Natural killer cell (primary cell): ENCODE measurements around the gene DISC1. TPM values are rescaled to one million over a fixed set of nuclear protein-coding genes. Genes with fewer than 3 reads are reported as not detected.

Experiments
- ATAC-seq, 3 donors: fragments of 150-1000 bp in 2 of 3; fragments of 200-7000 bp in 1 of 3; cut with Tn5 transposase; 1 replicate in 1 of 3; 2 replicates in 2 of 3; pipeline ENCODE4 v1.10.0; 2021; ENCODE audit warnings: mild to moderate bottlenecking in 2 of 3, moderate library complexity in 2 of 3
- DNase-seq, 2 donors: peaks; one replicate each; pipeline versions ENCODE4 v3.0.0 to v3.0.0-alpha.2; 2013 to 2021; ENCODE audit warnings: mixed read lengths in 1 of 2
- H3K27ac ChIP-seq: one replicate; pipeline ENCODE4 v1.5.1; 2013; ENCODE audit warnings: mild to moderate bottlenecking, low read length
- H3K27me3 ChIP-seq: one replicate; pipeline ENCODE4 v1.6.1; 2013; ENCODE audit warnings: low read length; ENCODE audit not compliant: control insufficient read depth, insufficient read depth
- H3K36me3 ChIP-seq: one replicate; pipeline ENCODE4 v1.6.1; 2013; ENCODE audit warnings: low read length; ENCODE audit not compliant: control insufficient read depth, insufficient read depth
- H3K4me1 ChIP-seq: one replicate; pipeline ENCODE4 v1.6.1; 2013; ENCODE audit warnings: low read length; ENCODE audit not compliant: control insufficient read depth, insufficient read depth
- H3K4me3 ChIP-seq: one replicate; pipeline ENCODE4 v1.5.1; 2013; ENCODE audit warnings: low read length
- H3K9me3 ChIP-seq: one replicate; pipeline ENCODE4 v1.6.1; 2013; ENCODE audit warnings: low read length; ENCODE audit not compliant: control insufficient read depth, insufficient read depth
- H3K27ac Mint-ChIP-seq, 2 donors: one replicate each; pipeline ENCODE4 v1.8.0; 2022; ENCODE audit warnings: mild to moderate bottlenecking in 2 of 2, mixed read lengths in 2 of 2, moderate library complexity in 1 of 2
- H3K27me3 Mint-ChIP-seq, 2 donors: one replicate each; pipeline ENCODE4 v1.8.0; 2022; ENCODE audit warnings: low read depth in 2 of 2, mixed read lengths in 2 of 2
- H3K36me3 Mint-ChIP-seq: one replicate; pipeline ENCODE4 v1.8.0; 2022; ENCODE audit warnings: mixed read lengths
- H3K4me1 Mint-ChIP-seq, 2 donors: one replicate each; pipeline ENCODE4 v1.8.0; 2022; ENCODE audit warnings: mixed read lengths in 2 of 2
- H3K4me3 Mint-ChIP-seq: one replicate; pipeline ENCODE4 v1.8.0; 2022; ENCODE audit warnings: mild to moderate bottlenecking, moderate library complexity, mixed read lengths
- H3K9me3 Mint-ChIP-seq, 2 donors: one replicate each; pipeline ENCODE4 v1.8.0; 2022; ENCODE audit warnings: mixed read lengths in 2 of 2
- CTCF ChIP-seq: fragments of 200-600 bp; IDR thresholded peaks from one replicate; pipeline ENCODE4 v1.8.0; 2022; ENCODE audit warnings: antibody characterized with exemption
- WGBS: methylation state at CpG from one replicate; pipeline ENCODE4 v1.1.7; 2013; ENCODE audit warnings: missing lambda C conversion rate; ENCODE audit not compliant: insufficient coverage; 5-methylcytosine and 5-hydroxymethylcytosine counted together
- intact Hi-C: fragments of 100-400 bp; cut with micrococcal nuclease; formaldehyde crosslinking; loops from one replicate; pipeline ENCODE4 v1.14.2; 2022
- total RNA-seq, 4 donors: library from RNA; stranded (reverse); fragments of 120-200 nt in 1 of 4; gene quantifications; one replicate each; pipeline versions ENCODE4 v1.2.3 to v1.2.4, GENCODE V29; 2013 to 2022

DISC1 gene
- total RNA-seq, 3 donors from 2014 or later (not counting 1 experiment from before 2014, with no cell fraction given), result 5.9 to 10.7 (median 9.7) TPM

DNA sequence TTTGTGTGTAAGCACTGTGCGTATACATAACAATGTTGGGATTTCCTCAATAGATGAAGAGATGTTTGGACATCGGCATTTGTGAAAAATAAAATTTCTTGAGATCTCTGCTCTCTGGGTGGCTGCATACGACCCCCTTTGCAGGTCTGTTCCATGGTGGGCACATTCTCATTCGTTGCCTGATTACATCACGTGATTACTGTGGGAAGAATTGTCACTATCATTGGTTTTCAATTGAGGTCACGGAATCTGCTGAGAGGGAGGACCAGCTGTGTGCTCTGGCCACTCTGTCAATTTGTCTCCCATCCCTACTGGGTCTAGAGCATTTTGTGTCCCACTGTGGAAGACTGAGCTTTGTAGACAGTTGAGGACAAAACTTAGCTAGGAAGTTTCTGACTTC, 81.8 kb downstream of the DISC1 start:
- Histone ChIP-seq H3K27me3 (no peaks in the 10 kb centered on the region), H3K27ac (no peak overlapping the region), H3K36me3 (no peaks in the 10 kb centered on the region), H3K4me3 (no peak overlapping the region), H3K4me1 (no peaks in the 10 kb centered on the region), H3K9me3 (no peaks in the 10 kb centered on the region)
- H3K36me3 Mint-ChIP-seq, result no peaks in the 10 kb centered on the region
- no peak overlapping the region for H3K27ac Mint-ChIP-seq
- peaks cover 0 to 3% of the 10 kb centered on the region in 2 donors for H3K27me3 Mint-ChIP-seq
- 90% methylated on average over 6 of the region's 6 CpGs for WGBS
- H3K9me3 Mint-ChIP-seq, result peaks cover 2 to 6% of the 10 kb centered on the region in 2 donors
- intact Hi-C loops, result no loop called here
- no peaks in the 10 kb centered on the region for H3K4me1 Mint-ChIP-seq
- no peak for ATAC-seq
- no peak for DNase-seq
- no peak for TF ChIP-seq CTCF
- H3K4me3 Mint-ChIP-seq, result no peak overlapping the region

DNA sequence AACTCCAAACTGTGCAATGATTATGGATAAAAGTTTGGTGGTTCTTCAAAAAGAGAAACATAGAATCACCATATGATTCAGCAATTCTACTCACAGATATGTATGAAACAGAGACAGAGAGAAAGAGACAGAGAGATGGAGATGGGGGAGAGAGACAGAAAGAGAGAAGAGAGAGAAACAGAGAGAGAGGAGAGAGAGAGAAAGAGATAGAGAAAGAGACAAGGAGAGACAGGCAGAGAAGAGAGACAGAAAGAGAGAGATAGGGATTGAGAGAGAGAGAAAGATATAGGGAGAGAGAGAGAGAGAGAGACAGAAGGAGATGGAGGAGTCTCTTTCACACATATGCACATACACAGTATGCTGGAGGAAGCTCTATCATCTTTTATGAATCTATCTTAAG, 87.8 kb downstream of the DISC1 start:
- Mint-ChIP-seq H3K9me3 (peaks cover 2 to 6% of the 10 kb centered on the region in 2 donors), H3K27me3 (peaks cover 0 to 3% of the 10 kb centered on the region in 2 donors), H3K36me3 (no peaks in the 10 kb centered on the region), H3K4me3 (no peak overlapping the region), H3K27ac (no peak overlapping the region), H3K4me1 (no peaks in the 10 kb centered on the region)
- intact Hi-C loops, result no loop called here
- H3K4me1 ChIP-seq, result no peaks in the 10 kb centered on the region
- DNase-seq (no peak), ATAC-seq (no peak)
- H3K36me3 ChIP-seq, result no peaks in the 10 kb centered on the region
- H3K9me3 ChIP-seq, result no peaks in the 10 kb centered on the region
- no peaks in the 10 kb centered on the region for H3K27me3 ChIP-seq
- TF ChIP-seq CTCF, result no peak
- no peak overlapping the region for H3K4me3 ChIP-seq
- no peak overlapping the region for H3K27ac ChIP-seq

GRCh38 chr1:231715816-231716722, 89.5 kb downstream of the DISC1 start:
- Histone ChIP-seq H3K4me3 (no peak overlapping the region), H3K36me3 (no peaks in the 10 kb centered on the region), H3K9me3 (no peaks in the 10 kb centered on the region), H3K4me1 (no peaks in the 10 kb centered on the region), H3K27ac (no peak overlapping the region), H3K27me3 (no peaks in the 10 kb centered on the region)
- no peak overlapping the region for H3K4me3 Mint-ChIP-seq
- no peak for TF ChIP-seq CTCF
- no peak for DNase-seq
- H3K9me3 Mint-ChIP-seq, result peaks cover 2 to 6% of the 10 kb centered on the region in 2 donors
- 92% methylated on average over 6 of the region's 8 CpGs for WGBS
- H3K27me3 Mint-ChIP-seq, result peaks cover 0 to 3% of the 10 kb centered on the region in 2 donors
- ATAC-seq, result no peak
- intact Hi-C loops, result no loop called here
- no peaks in the 10 kb centered on the region for H3K4me1 Mint-ChIP-seq
- no peaks in the 10 kb centered on the region for H3K36me3 Mint-ChIP-seq
- H3K27ac Mint-ChIP-seq, result no peak overlapping the region
